K562 (cell line): ENCODE results near the gene AHNAK. TPM values are rescaled to one million over a fixed set of nuclear protein-coding genes. Genes with fewer than 3 reads are reported as not detected.
A peak's percentile ranks its signal among the peaks of the same experiment; 100 is the strongest.

Source experiments
- ATAC-seq: fragments of 200-7000 bp; cut with Tn5 transposase; 3 replicates; pipeline ENCODE4 v1.9.1; 2020; ENCODE audit warnings: moderate library complexity
- BruUV-seq: library from RNA; stranded (reverse); fragments of 400-500 nt; replicated peaks from 2 replicates; lab custom pipeline; 2021; lab: Mats Ljungman, UMichigan
- CTCF ChIA-PET: fragments of 300-600 bp; formaldehyde crosslinking; extraction: SDS; loops from one replicate; lab custom pipeline; 2021; ENCODE audit warnings: low intra/inter-chr PET ratio; lab: Yijun Ruan, JAX
- POLR2A ChIA-PET: fragments of 300-600, 350-650 bp; sonication (Branson Sonifier 250); formaldehyde crosslinking; extraction: SDS; loops from one replicate; lab custom pipeline; 2021; ENCODE audit warnings: antibody characterized with exemption, inconsistent platforms; lab: Yijun Ruan, JAX
- DNase-seq, 4 experiments: peaks; one replicate each; pipeline versions ENCODE4 v3.0.0 to v3.0.0-alpha.2; 2011 to 2018; ENCODE audit warnings: low spot score in 3 of 4, mixed read lengths in 3 of 4; ENCODE audit errors: extremely low read depth in 1 of 4
- FAIRE-seq: peaks from 2 replicates; lab custom pipeline; 2011; peaks lifted over from hg19 to GRCh38; lab: Jason Lieb, UNC
- H2AFZ ChIP-seq: 2 replicates; pipeline ENCODE4 v1.6.0; 2011; ENCODE audit warnings: low read depth, low read length, control low read depth, inconsistent platforms
- H3K27ac ChIP-seq: fragments of 200-600 bp; 3 replicates; pipeline ENCODE4 v1.8.0; 2011; ENCODE audit warnings: low read depth, mild to moderate bottlenecking, control low read depth, inconsistent platforms, low read length, moderate library complexity, mixed read lengths; ENCODE audit errors: extremely low read depth
- H3K27me3 ChIP-seq, 2 experiments: fragments of 300-600 bp in 1 of 2; 2 replicates in 1 of 2; 3 replicates in 1 of 2; pipeline versions ENCODE4 v1.6.0 to v1.8.0; 2011; ENCODE audit warnings: inconsistent platforms in 2 of 2, low read length in 2 of 2, mild to moderate bottlenecking in 1 of 2, mixed read lengths in 1 of 2, moderate library complexity in 1 of 2; ENCODE audit not compliant: control insufficient read depth in 2 of 2, insufficient read depth in 2 of 2
- H3K36me3 ChIP-seq: fragments of 300-600 bp; 3 replicates; pipeline ENCODE4 v1.8.0; 2011; ENCODE audit warnings: mild to moderate bottlenecking, low read length, inconsistent platforms; ENCODE audit not compliant: control insufficient read depth, insufficient read depth
- H3K4me1 ChIP-seq, 2 experiments: fragments of 200-600 bp in 1 of 2; replicated peaks in 1 of 2; 2 replicates in 1 of 2; 3 replicates in 1 of 2; pipeline versions ENCODE4 v1.5.1 to v1.8.0; 2011; ENCODE audit warnings: inconsistent platforms in 2 of 2, low read length in 2 of 2, mild to moderate bottlenecking in 1 of 2, mixed read lengths in 1 of 2, moderate library complexity in 1 of 2; ENCODE audit not compliant: control insufficient read depth in 2 of 2, insufficient read depth in 2 of 2
- H3K4me2 ChIP-seq: 2 replicates; pipeline ENCODE4 v1.6.1; 2011; ENCODE audit warnings: low read length, control low read depth, inconsistent platforms, mixed read lengths; ENCODE audit not compliant: insufficient read depth
- H3K4me3 ChIP-seq: fragments of 200-600 bp; sonication (generic), shearing (Covaris generic); 2 replicates; pipeline ENCODE4 v1.5.1; 2016; ENCODE audit warnings: control low read depth, inconsistent platforms
- H3K79me2 ChIP-seq: fragments of 200-600 bp; 3 replicates; pipeline ENCODE4 v1.8.0; 2011; ENCODE audit warnings: low read length, inconsistent platforms; ENCODE audit not compliant: control insufficient read depth, insufficient read depth
- H3K9ac ChIP-seq, 2 experiments: 2 replicates each; pipeline versions ENCODE4 v1.6.0 to v1.6.1; 2011; ENCODE audit warnings: low read depth in 2 of 2, low read length in 2 of 2, control low read depth in 1 of 2, inconsistent platforms in 1 of 2, mild to moderate bottlenecking in 1 of 2, mixed read lengths in 1 of 2; ENCODE audit not compliant: insufficient read depth in 1 of 2
- H3K9me1 ChIP-seq: one replicate; pipeline ENCODE4 v1.6.0; 2011; ENCODE audit warnings: inconsistent platforms, mild to moderate bottlenecking, low read length, moderate library complexity; ENCODE audit not compliant: control insufficient read depth, insufficient read depth
- H3K9me3 ChIP-seq: replicated peaks from 2 replicates; pipeline ENCODE4 v1.5.1; 2011; ENCODE audit warnings: low read depth, low read length, inconsistent platforms; ENCODE audit not compliant: control insufficient read depth, insufficient read depth
- H4K20me1 ChIP-seq: replicated peaks from 2 replicates; pipeline ENCODE4 v1.6.1; 2011; ENCODE audit warnings: low read length, inconsistent platforms, mixed read lengths; ENCODE audit not compliant: control insufficient read depth, insufficient read depth
- KLF1 ChIP-seq: fragments of 450-650 bp; IDR thresholded peaks from 2 replicates; pipeline ENCODE4 v1.6.1; 2016; ENCODE audit warnings: missing genetic modification characterization, missing compliant biosample characterization
- MCM7 ChIP-seq, 2 experiments: fragments of 450-650 bp; IDR thresholded peaks; 2 replicates each; pipeline ENCODE4 v1.6.1; 2016 to 2018
- NFIC ChIP-seq: fragments of 450-650 bp; IDR thresholded peaks from 2 replicates; pipeline ENCODE4 v1.6.1; 2017; ENCODE audit warnings: mild to moderate bottlenecking, inconsistent platforms
- SP1 ChIP-seq: sonication (generic); formaldehyde crosslinking; IDR thresholded peaks from 2 replicates; pipeline ENCODE4 v1.8.1; 2022; ENCODE audit warnings: mild to moderate bottlenecking, missing genetic modification reagents
- SUPT5H ChIP-seq: fragments of 450-650 bp; IDR thresholded peaks from 2 replicates; pipeline ENCODE4 v1.6.1; 2016
- TCF7 ChIP-seq: sonication (generic); IDR thresholded peaks from 2 replicates; pipeline ENCODE4 v1.6.1; 2016; ENCODE audit warnings: antibody characterized with exemption, borderline replicate concordance
- UBTF ChIP-seq, 2 experiments: IDR thresholded peaks; 2 replicates each; pipeline ENCODE4 v1.6.1; 2012; ENCODE audit warnings: improper control_type of control experiment in 2 of 2, low read depth in 2 of 2, low read length in 2 of 2, borderline replicate concordance in 1 of 2
- ZNF165 ChIP-seq: fragments of 250-450 bp; sonication (Bioruptor Pico); IDR thresholded peaks from 2 replicates; pipeline ENCODE4 v1.4.0; 2020; ENCODE audit warnings: borderline replicate concordance
- ZNF717 ChIP-seq: fragments of 250-450 bp; sonication (Bioruptor Pico); IDR thresholded peaks from 2 replicates; pipeline ENCODE4 v1.5.0; 2021
- WGBS: fragments of 100-300 bp; shearing (Covaris generic); methylation state at CpG from one replicate; pipeline ENCODE4 v1.1.6; 2016; ENCODE audit warnings: low coverage, mixed read lengths; ENCODE audit not compliant: insufficient coverage; ENCODE audit errors: missing lambda C conversion rate; 5-methylcytosine and 5-hydroxymethylcytosine counted together
- in situ Hi-C: fragments of 300-500 bp; cut with MboI; formaldehyde crosslinking; loops from 4 replicates; pipeline ENCODE4 v1.15.0; 2018; ENCODE audit warnings: inconsistent platforms, mixed read lengths
- intact Hi-C: fragments of 100-400 bp; cut with micrococcal nuclease; formaldehyde crosslinking; loops from 2 replicates; pipeline ENCODE4 v1.14.2; 2022
- polyA plus RNA-seq, 8 experiments: library from polyadenylated mRNA; depleted of rRNA in 4 of 8; stranded (reverse) in 5 of 8; unstranded in 3 of 8; fragments of >200 nt; fragmentation: Nextera tagmentation in 2 of 8; fragmentation: Illumina TruSeq in 1 of 8; extraction: Ambion mirVana in 2 of 8; extraction: Trizol in 1 of 8; gene quantifications; 2 replicates each; pipeline versions ENCODE4 v1.2.1 to v1.2.3, GENCODE V29; 2011 to 2014; ENCODE audit warnings: inconsistent platforms in 1 of 8, missing spikeins in 1 of 8
- total RNA-seq, 7 experiments: library from RNA; depleted of rRNA in 6 of 7; stranded (reverse); fragments of >200 nt in 6 of 7; fragmentation: Illumina TruSeq in 2 of 7; extraction: Trizol in 2 of 7; gene quantifications; 2 replicates each; pipeline versions ENCODE4 v1.2.1 to v1.2.3, GENCODE V29; 2011 to 2021; ENCODE audit warnings: low replicate concordance in 1 of 7
- TF ChIP-seq, protein P1 (sequence below): fragments of 250-450 bp; sonication (Bioruptor Pico); IDR thresholded peaks from 2 replicates; pipeline ENCODE4 v1.8.0; 2021; ENCODE audit warnings: mild to moderate bottlenecking, moderate library complexity

AHNAK gene
- total and polyA plus RNA-seq, 9 of the 15 experiments (the other 6 are each of a cell fraction or from before 2014, with no cell fraction given), result 1.5 to 89.7 (median 45.0) TPM

GRCh38 chr11:62540804-62541701 lies 5.6 kb downstream of the AHNAK start:
- Histone ChIP-seq H2AFZ (no peak overlapping the region), H3K9me3 (no peaks in the 10 kb centered on the region), H4K20me1 (no peaks in the 10 kb centered on the region; the same call in 1 of the 2 replicates), H3K4me1 (peaks cover 66 to 72% of the 10 kb centered on the region in 2 experiments), H3K27ac (no peak overlapping the region), H3K9ac (peak overlapping the region in 1 of 2 experiments; percentile 85; a peak in 2 of 4 replicates), H3K36me3 (peaks cover under 1% of the 10 kb centered on the region; the same call in 1 of the 3 replicates), H3K27me3 (no peaks in the 10 kb centered on the region), H3K4me3 (no peak overlapping the region), H3K4me2 (no peak overlapping the region), H3K9me1 (peaks cover 6% of the 10 kb centered on the region), H3K79me2 (peaks cover 83% of the 10 kb centered on the region)
- FAIRE-seq (no peak), DNase-seq (no peak), ATAC-seq (no peak)
- no TSS peak for BruUV-seq
- intact Hi-C loops, result no loop called here
- 78% methylated on average over 16 of the region's 16 CpGs for WGBS
- in situ Hi-C loops, result no loop called here
- POLR2A ChIA-PET, result interaction anchor here (0.6 to 1.6 kb wide), 3 partner anchors 116 to 412 kb away, joined by 3 to 5 read pairs (median 4); no protein-coding TSS in a partner anchor
- CTCF ChIA-PET, result interaction anchor here (1.1 kb wide), 1 partner anchor 116 kb away, joined by 3 read pairs; no protein-coding TSS in a partner anchor
- TF ChIP-seq MCM7 (IDR thresholded peaks at IDR 0.05) (no peak), KLF1 (tag) (no peak), TCF7 (no peak), SP1 (CRISPR knock-in tag) (no peak), UBTF (IDR thresholded peaks at IDR 0.05; ENCODE audit: borderline replicate concordance in 1 of 2, low read depth in 2 of 2, low read length in 2 of 2) (no peak), SUPT5H (no peak), ZNF717 (CRISPR knock-in tag) (no peak), ZNF165 (CRISPR knock-in tag) (no peak), NFIC (no peak)
- TF ChIP-seq, protein P1, sequence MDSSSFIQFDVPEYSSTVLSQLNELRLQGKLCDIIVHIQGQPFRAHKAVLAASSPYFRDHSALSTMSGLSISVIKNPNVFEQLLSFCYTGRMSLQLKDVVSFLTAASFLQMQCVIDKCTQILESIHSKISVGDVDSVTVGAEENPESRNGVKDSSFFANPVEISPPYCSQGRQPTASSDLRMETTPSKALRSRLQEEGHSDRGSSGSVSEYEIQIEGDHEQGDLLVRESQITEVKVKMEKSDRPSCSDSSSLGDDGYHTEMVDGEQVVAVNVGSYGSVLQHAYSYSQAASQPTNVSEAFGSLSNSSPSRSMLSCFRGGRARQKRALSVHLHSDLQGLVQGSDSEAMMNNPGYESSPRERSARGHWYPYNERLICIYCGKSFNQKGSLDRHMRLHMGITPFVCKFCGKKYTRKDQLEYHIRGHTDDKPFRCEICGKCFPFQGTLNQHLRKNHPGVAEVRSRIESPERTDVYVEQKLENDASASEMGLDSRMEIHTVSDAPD (CRISPR knock-in tag), result no peak
